Smooth muscle cell (in vitro differentiated cells): ENCODE results near the gene HOXB13. TPM values are rescaled to one million over a fixed set of nuclear protein-coding genes. Genes with fewer than 3 reads are reported as not detected.

Source experiments
- DNase-seq: peaks from one replicate; lab custom pipeline; 2025; ENCODE audit not compliant: unreplicated experiment; lab: John Stamatoyannopoulos, UW
- H2AFZ ChIP-seq: fragments of 200-600 bp; sonication (generic); 2 replicates; pipeline ENCODE4 v1.6.0; 2016; ENCODE audit warnings: antibody characterized with exemption, low read depth, mild to moderate bottlenecking
- H3F3A ChIP-seq: fragments of 200-600 bp; sonication (generic); 2 replicates; pipeline ENCODE4 v1.6.0; 2017; ENCODE audit warnings: antibody characterized with exemption, low read depth
- H3K27ac ChIP-seq: fragments of 200-600 bp; sonication (generic); 2 replicates; pipeline ENCODE4 v1.5.1; 2016; ENCODE audit warnings: low read depth, mild to moderate bottlenecking
- H3K27me3 ChIP-seq: fragments of 200-600 bp; sonication (generic); 2 replicates; pipeline ENCODE4 v1.6.1; 2016; ENCODE audit warnings: low read depth, mild to moderate bottlenecking
- H3K36me3 ChIP-seq: fragments of 200-600 bp; sonication (generic); 2 replicates; pipeline ENCODE4 v1.5.1; 2016; ENCODE audit warnings: low read depth
- H3K4me1 ChIP-seq: fragments of 200-600 bp; sonication (generic); 2 replicates; pipeline ENCODE4 v1.5.1; 2016; ENCODE audit warnings: low read depth
- H3K4me2 ChIP-seq: fragments of 200-600 bp; sonication (generic); 2 replicates; pipeline ENCODE4 v1.6.0; 2016; ENCODE audit warnings: mild to moderate bottlenecking
- H3K4me3 ChIP-seq: fragments of 200-600 bp; sonication (generic); 2 replicates; pipeline ENCODE4 v1.5.1; 2016; ENCODE audit warnings: mild to moderate bottlenecking
- H3K79me2 ChIP-seq: fragments of 200-600 bp; sonication (generic); 2 replicates; pipeline ENCODE4 v1.6.0; 2016; ENCODE audit warnings: low read depth, mild to moderate bottlenecking
- H3K9ac ChIP-seq: fragments of 200-600 bp; sonication (generic); 2 replicates; pipeline ENCODE4 v1.6.0; 2016; ENCODE audit warnings: low read depth
- H3K9me3 ChIP-seq: fragments of 200-600 bp; sonication (generic); replicated peaks from 2 replicates; pipeline ENCODE4 v1.5.1; 2016; ENCODE audit warnings: low read depth
- H4K20me1 ChIP-seq: fragments of 200-600 bp; sonication (generic); 2 replicates; pipeline ENCODE4 v1.6.0; 2016; ENCODE audit warnings: low read depth
- WGBS: methylation state at CpG from one replicate; pipeline ENCODE4 v1.1.7; 2016; ENCODE audit warnings: low lambda C conversion rate; 5-methylcytosine and 5-hydroxymethylcytosine counted together
- polyA plus RNA-seq: library from polyadenylated mRNA; unstranded; fragments of >200 nt; fragmentation: Nextera tagmentation; extraction: Ambion mirVana; gene quantifications from 2 replicates; pipeline ENCODE4 v1.2.1, GENCODE V29; 2016
- total RNA-seq: library from RNA; depleted of rRNA; stranded (reverse); fragments of >200 nt; gene quantifications from 2 replicates; pipeline ENCODE4 v1.2.3, GENCODE V29; 2014
- TF ChIP-seq, protein P1 (sequence below): fragments of 200-600 bp; sonication (generic); IDR thresholded peaks from 2 replicates; pipeline ENCODE4 v1.5.1; 2017; ENCODE audit warnings: borderline replicate concordance, mild to moderate bottlenecking, antibody characterized with exemption; ENCODE audit not compliant: insufficient read depth, poor library complexity, severe bottlenecking

The HOXB13 gene
- total and polyA plus RNA-seq, 2 experiments from 2014 or later, result 4.8 to 5.4 TPM

DNA sequence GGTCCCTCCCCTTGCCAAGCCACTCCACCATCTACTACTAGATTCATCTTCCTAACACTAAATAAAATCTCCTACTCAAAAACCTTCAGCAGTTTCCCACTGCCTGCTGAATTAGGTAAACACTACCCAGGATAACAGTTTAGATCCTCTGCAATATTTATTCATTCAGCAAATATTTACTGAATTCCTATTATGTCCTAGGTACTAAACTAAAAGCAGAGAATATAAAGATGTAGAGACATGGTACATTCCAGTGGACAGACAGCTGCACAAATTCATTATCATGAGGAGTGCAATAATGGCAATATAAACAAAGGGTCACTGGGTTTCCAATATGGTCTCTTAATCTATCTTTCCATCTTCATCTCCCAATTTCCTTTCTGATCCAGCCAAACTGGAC is 30.7 kb upstream of the HOXB13 start:
- H3K4me1 ChIP-seq, result peaks cover 8% of the 10 kb centered on the region
- no peak overlapping the region for H3K9ac ChIP-seq
- no peaks in the 10 kb centered on the region for H3K79me2 ChIP-seq
- no peak overlapping the region for H3K4me2 ChIP-seq
- peaks cover 87% of the 10 kb centered on the region for H3K27me3 ChIP-seq
- TF ChIP-seq, protein P1, sequence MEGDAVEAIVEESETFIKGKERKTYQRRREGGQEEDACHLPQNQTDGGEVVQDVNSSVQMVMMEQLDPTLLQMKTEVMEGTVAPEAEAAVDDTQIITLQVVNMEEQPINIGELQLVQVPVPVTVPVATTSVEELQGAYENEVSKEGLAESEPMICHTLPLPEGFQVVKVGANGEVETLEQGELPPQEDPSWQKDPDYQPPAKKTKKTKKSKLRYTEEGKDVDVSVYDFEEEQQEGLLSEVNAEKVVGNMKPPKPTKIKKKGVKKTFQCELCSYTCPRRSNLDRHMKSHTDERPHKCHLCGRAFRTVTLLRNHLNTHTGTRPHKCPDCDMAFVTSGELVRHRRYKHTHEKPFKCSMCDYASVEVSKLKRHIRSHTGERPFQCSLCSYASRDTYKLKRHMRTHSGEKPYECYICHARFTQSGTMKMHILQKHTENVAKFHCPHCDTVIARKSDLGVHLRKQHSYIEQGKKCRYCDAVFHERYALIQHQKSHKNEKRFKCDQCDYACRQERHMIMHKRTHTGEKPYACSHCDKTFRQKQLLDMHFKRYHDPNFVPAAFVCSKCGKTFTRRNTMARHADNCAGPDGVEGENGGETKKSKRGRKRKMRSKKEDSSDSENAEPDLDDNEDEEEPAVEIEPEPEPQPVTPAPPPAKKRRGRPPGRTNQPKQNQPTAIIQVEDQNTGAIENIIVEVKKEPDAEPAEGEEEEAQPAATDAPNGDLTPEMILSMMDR, result no peak
- H3K36me3 ChIP-seq, result no peaks in the 10 kb centered on the region
- H3F3A ChIP-seq, result no peaks in the 10 kb centered on the region
- H2AFZ ChIP-seq, result no peak overlapping the region
- no peaks in the 10 kb centered on the region for H3K9me3 ChIP-seq
- no peak overlapping the region for H3K4me3 ChIP-seq
- H3K27ac ChIP-seq, result no peak overlapping the region
- DNase-seq, result no peak
- H4K20me1 ChIP-seq, result no peaks in the 10 kb centered on the region

DNA sequence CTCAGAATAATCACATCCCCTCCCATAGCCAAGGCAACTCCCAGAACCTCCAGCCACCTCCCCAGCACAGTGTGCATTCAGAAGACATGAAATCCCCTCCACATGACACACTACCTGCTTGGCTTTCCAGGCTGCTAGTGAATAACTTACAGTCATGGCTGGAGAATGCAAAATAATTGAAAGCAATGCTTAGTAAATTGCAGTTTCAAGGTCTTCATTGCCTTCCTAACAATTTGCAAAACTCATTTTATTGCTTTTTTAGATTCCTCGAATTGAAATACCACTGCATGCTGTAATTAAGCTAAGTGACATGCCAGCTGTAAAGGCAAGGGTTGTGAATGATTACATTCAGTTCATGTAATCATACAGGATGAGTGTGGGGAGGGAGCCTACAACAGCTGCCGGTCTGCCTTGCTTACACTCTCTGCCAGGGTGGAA is 29.0 kb upstream of the HOXB13 start:
- H3K4me2 ChIP-seq, result no peak overlapping the region
- H3K79me2 ChIP-seq, result no peaks in the 10 kb centered on the region
- no peak for DNase-seq
- peaks cover 8% of the 10 kb centered on the region for H3K4me1 ChIP-seq
- H2AFZ ChIP-seq, result no peak overlapping the region
- peaks cover 87% of the 10 kb centered on the region for H3K27me3 ChIP-seq
- TF ChIP-seq, protein P1, result no peak
- no peaks in the 10 kb centered on the region for H4K20me1 ChIP-seq
- no peaks in the 10 kb centered on the region for H3K9me3 ChIP-seq
- WGBS, result 52% methylated on average over 2 of the region's 2 CpGs
- H3K4me3 ChIP-seq, result no peak overlapping the region
- H3K9ac ChIP-seq, result no peak overlapping the region
- H3K27ac ChIP-seq, result no peak overlapping the region
- H3F3A ChIP-seq, result no peaks in the 10 kb centered on the region
- no peaks in the 10 kb centered on the region for H3K36me3 ChIP-seq

DNA sequence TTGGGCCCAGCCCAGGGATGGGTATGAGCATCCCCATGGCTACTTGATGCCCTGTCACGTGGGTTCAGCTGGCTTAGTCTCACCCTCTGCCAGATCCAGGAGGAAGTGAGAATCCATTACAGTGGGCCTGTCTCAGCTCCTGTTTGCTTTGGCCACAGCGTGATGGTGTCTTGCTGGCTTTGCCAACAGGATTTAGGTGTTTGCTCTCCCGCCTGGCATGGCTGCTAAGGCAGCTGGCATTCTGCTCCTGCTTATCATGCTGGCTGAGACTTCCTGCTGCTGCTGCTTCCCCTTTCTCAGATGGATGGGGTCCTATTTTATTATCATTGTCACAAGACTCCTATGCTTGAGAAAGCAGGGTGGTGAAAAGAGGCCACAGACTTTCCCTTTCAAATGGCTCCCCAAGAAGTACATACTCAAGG is 28.3 kb upstream of the HOXB13 start:
- Histone ChIP-seq H4K20me1 (no peaks in the 10 kb centered on the region), H3K36me3 (no peaks in the 10 kb centered on the region), H3K4me2 (no peak overlapping the region), H3K4me1 (peaks cover 8% of the 10 kb centered on the region), H3K79me2 (no peaks in the 10 kb centered on the region), H3K9me3 (no peaks in the 10 kb centered on the region), H3K27me3 (peaks cover 87% of the 10 kb centered on the region), H2AFZ (no peak overlapping the region), H3K9ac (no peak overlapping the region), H3K27ac (no peak overlapping the region), H3F3A (no peaks in the 10 kb centered on the region), H3K4me3 (no peak overlapping the region)
- 84% methylated on average over 3 of the region's 3 CpGs for WGBS
- no peak for DNase-seq
- TF ChIP-seq, protein P1, result no peak

DNA sequence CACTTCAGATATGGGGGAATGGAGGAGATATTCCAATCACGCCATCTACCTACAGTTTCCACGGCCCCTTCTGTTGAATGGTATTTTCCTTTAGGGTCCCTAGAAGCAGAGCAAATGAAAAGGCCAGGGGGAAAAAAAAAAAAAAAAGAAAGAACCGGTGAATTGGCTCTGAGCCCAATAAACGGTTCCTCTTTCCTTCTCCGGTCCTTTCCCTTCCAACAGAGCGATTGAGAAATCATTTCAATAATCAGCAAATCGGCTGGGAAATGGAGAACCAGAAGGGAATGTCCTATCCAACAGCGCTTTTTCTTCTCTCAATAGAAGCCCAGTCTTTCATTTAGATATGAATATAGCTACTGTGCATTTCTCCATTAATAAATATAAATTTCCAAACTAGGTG is 26.8 kb upstream of the HOXB13 start:
- Histone ChIP-seq H3K79me2 (no peaks in the 10 kb centered on the region), H3K4me1 (peaks cover 8% of the 10 kb centered on the region), H3F3A (no peaks in the 10 kb centered on the region), H3K4me2 (peak overlapping the region; percentile 84), H3K9me3 (no peaks in the 10 kb centered on the region), H3K27me3 (peaks cover 89% of the 10 kb centered on the region), H4K20me1 (no peaks in the 10 kb centered on the region), H3K36me3 (no peaks in the 10 kb centered on the region), H3K9ac (no peak overlapping the region), H2AFZ (no peak overlapping the region), H3K4me3 (peak overlapping the region; percentile 31), H3K27ac (no peak overlapping the region)
- 49% methylated on average over 8 of the region's 8 CpGs for WGBS
- no peak for DNase-seq
- TF ChIP-seq, protein P1, result no peak
